ENCODE data around the gene KCNK6.
"Not testable (repeated sequence)": the region's sequence is repeated elsewhere in the genome, so short reads cannot be mapped to it uniquely, and the experiment has no call there.

KCNK6 gene

GRCh38 chr19:38362946-38363688, 43.5 kb downstream of the KCNK6 start:
- DNase-seq = not testable (repeated sequence)

- no peak for DNase-seq
Measured at GRCh38 chr19:38367041-38367440, 47.4 kb downstream of the KCNK6 start.

GRCh38 chr19:38369584-38369983, 49.9 kb downstream of the KCNK6 start:
- DNase-seq = no peak

GRCh38 chr19:38370299-38370698, 50.7 kb downstream of the KCNK6 start:
- DNase-seq = no peak

GRCh38 chr19:38371081-38371480, 51.4 kb downstream of the KCNK6 start:
- no peak for DNase-seq

GRCh38 chr19:38373907-38374331, 54.3 kb downstream of the KCNK6 start:
- DNase-seq = no peak

- DNase-seq = peak; percentile 97
Measured at GRCh38 chr19:38374332-38375097, 54.9 kb downstream of the KCNK6 start, which contains the start of gene PSMD8. TSS of gene PSMD8 (plus strand) at chr19:38374571. CDS start at chr19:38374602, 31 bp downstream.

- no peak for DNase-seq
Measured at GRCh38 chr19:38375098-38375493, 55.5 kb downstream of the KCNK6 start.

GRCh38 chr19:38375748-38376147, 56.1 kb downstream of the KCNK6 start:
- no peak for DNase-seq

- no peak for DNase-seq
Measured at GRCh38 chr19:38376576-38376975, 56.9 kb downstream of the KCNK6 start.

GRCh38 chr19:38377052-38377451, 57.4 kb downstream of the KCNK6 start:
- no peak for DNase-seq

GRCh38 chr19:38378866-38379265, 59.2 kb downstream of the KCNK6 start:
- no peak for DNase-seq

- no peak for DNase-seq
Measured at GRCh38 chr19:38381138-38381537, 61.5 kb downstream of the KCNK6 start.
